ENCODE results near the gene FGFR2.

Gene FGFR2

GRCh38 chr10:121500701-121501332 is 97.4 kb downstream of the FGFR2 start:
- no peak for DNase-seq (ENCODE audit: extremely low read depth, low read depth)
- no peak overlapping the region for H3K4me3 ChIP-seq (replicated peaks; ENCODE audit: low read depth, low read length)
- TF ChIP-seq, protein P1, sequence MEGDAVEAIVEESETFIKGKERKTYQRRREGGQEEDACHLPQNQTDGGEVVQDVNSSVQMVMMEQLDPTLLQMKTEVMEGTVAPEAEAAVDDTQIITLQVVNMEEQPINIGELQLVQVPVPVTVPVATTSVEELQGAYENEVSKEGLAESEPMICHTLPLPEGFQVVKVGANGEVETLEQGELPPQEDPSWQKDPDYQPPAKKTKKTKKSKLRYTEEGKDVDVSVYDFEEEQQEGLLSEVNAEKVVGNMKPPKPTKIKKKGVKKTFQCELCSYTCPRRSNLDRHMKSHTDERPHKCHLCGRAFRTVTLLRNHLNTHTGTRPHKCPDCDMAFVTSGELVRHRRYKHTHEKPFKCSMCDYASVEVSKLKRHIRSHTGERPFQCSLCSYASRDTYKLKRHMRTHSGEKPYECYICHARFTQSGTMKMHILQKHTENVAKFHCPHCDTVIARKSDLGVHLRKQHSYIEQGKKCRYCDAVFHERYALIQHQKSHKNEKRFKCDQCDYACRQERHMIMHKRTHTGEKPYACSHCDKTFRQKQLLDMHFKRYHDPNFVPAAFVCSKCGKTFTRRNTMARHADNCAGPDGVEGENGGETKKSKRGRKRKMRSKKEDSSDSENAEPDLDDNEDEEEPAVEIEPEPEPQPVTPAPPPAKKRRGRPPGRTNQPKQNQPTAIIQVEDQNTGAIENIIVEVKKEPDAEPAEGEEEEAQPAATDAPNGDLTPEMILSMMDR (IDR thresholded peaks at IDR 0.05; ENCODE audit: low read depth, low read length, missing control alignments): no peak

DNA sequence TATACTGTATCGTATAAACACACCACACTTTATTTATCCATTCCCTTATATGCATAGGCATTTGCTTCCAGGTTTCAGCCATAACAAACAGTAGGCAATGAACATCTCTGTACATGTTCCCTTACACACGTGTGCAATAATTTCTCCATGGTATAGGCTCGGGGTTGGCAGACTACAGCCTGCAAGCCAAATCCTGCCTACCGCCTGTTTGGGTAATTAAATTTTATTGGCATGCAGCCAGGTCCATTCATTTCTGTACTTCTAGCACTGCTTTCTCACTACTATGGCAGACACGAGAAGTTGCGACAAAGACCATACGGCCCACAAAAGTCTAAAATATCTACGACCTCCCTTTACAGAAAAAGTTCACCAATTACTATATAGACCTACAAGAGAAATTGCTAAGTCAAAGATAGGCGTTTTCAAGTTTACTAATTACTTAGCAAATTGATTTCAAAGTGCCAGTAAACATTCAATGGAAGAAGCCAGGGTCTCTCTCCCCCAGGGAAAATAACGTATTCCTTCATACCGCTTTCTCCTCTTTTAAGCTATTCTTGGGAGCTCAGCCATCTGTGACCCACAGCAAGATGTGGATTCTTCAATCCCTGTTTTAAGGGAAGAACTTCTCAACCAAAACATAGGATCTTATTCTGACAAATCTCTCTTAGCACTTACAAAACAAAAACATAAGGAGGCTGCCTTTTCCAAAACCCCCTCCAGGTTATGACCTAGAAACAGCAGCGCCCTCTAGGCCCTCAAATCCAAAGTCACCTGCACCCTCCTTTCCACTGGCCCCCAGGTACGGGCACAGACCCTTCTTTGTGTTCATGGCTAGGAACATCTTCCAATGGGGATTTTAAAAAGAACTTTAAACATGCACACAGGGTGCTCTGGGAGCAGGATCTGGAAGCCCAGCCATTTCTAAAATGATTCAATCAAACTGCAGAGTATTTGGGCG is 100.5 kb downstream of the FGFR2 start:
- DNase-seq (ENCODE audit: extremely low read depth, low read depth): no peak
- no peak overlapping the region for H3K4me3 ChIP-seq (replicated peaks; ENCODE audit: low read depth, low read length)
- TF ChIP-seq, protein P1 (IDR thresholded peaks at IDR 0.05; ENCODE audit: low read depth, low read length, missing control alignments): no peak

DNA sequence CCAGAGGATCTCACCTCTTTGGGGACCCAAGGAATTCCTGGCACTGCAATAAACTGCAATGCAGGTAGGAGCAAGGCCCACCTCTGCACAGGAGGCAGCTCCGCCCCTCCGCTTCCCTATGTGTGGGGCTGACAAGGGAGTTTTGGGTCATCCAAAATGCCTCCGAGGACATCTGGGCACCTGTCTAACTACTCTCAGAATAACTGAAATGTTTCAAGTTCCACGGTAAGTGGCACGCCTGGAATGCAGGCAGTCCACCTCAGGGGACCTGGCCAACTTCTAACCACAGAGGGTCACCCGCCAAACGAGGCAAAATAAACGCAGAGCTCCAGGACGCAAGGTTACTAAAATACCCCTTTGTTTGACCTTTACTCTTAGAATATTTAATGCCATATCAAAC is 102.5 kb downstream of the FGFR2 start:
- H3K4me3 ChIP-seq (replicated peaks; ENCODE audit: low read depth, low read length): no peak overlapping the region
- TF ChIP-seq, protein P1 (IDR thresholded peaks at IDR 0.05; ENCODE audit: low read depth, low read length, missing control alignments): no peak
- DNase-seq (ENCODE audit: extremely low read depth, low read depth): no peak

- H3K4me3 ChIP-seq (replicated peaks; ENCODE audit: low read depth, low read length): no peak overlapping the region
- no peak for DNase-seq (ENCODE audit: extremely low read depth, low read depth)
- TF ChIP-seq, protein P1 (IDR thresholded peaks at IDR 0.05; ENCODE audit: low read depth, low read length, missing control alignments): no peak
Measured at GRCh38 chr10:121494296-121494695, 103.9 kb downstream of the FGFR2 start.

DNA sequence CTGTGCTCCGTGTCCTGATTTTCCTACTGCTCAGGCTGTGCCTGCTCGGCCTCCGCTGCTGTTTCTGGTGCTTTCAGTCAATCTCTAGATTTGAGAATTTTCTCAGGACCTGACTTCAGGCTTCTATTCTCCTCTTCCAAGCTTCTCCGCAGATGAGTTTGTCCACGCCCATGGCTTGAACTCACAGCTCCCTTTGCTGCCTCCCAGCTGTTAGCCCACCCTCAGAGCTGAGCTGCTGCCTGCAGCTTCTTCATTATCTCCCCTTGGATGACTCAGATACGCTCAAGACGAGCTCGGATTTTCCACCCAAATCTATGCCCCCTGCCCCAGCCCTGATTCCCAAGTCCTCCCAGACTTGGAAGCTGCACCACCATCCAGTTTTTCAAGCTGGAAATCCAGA is 104.7 kb downstream of the FGFR2 start:
- TF ChIP-seq, protein P1 (IDR thresholded peaks at IDR 0.05; ENCODE audit: low read depth, low read length, missing control alignments): no peak
- DNase-seq (ENCODE audit: extremely low read depth, low read depth): no peak

GRCh38 chr10:121490871-121491519 is 107.2 kb downstream of the FGFR2 start:
- H3K4me3 ChIP-seq (replicated peaks; ENCODE audit: low read depth, low read length): no peak overlapping the region
- no peak for DNase-seq (ENCODE audit: extremely low read depth, low read depth)
- TF ChIP-seq, protein P1 (IDR thresholded peaks at IDR 0.05; ENCODE audit: low read depth, low read length, missing control alignments): no peak

More for the DNA sequence above, 104.7 kb downstream of the FGFR2 start:
- H3K4me3 ChIP-seq (replicated peaks; ENCODE audit: low read depth, low read length): no peak overlapping the region
